ENCODE results near the gene MYO3B. TPM values are rescaled to one million over a fixed set of nuclear protein-coding genes. Genes with fewer than 3 reads are reported as not detected.
A peak's percentile ranks its signal among the peaks of the same experiment; 100 is the strongest.

The MYO3B gene
- total RNA-seq, 1 experiment from 2014 or later = 0.63 TPM

DNA sequence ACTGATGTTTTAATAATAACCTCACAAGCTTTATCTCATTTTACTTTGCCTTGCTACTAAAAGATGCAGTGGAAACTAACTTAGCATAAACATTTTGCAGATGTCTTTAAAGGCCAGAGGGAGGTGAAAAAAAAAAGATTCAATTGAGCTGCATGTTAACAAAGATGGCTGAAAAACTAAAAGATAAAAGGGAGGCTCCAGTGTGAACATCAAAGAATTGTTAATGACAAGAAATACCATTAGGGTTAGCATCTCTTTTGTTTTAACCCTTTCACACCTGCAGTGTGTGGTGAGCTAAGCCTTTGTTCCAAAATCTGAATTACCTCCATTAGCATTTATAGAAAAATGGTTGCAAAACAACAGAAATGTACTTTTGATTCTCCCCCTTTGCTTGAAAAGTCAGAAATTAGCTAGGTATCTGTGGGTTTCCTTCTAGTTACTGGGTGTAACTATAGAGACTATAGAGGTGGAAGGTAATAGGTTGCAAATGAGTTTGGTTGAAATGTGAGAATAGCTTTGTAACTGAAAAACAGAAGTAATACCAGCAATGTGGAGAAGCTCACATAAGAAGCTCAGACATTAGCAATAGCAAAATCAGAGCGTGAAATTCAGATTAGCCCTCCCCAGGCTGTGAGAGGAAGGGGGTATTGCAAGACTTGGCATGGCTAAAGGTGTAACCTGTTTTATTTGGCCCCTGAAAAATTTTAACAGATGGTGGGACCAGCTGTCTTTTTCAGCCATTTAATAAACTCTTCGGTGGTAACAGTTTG lies 502.4 kb downstream of the MYO3B start:
- no CpG with 5 or more reads among the region's 2 CpGs for WGBS (ENCODE audit: extremely low coverage, insufficient read length, low lambda C conversion rate)
- TF ChIP-seq, protein P1, sequence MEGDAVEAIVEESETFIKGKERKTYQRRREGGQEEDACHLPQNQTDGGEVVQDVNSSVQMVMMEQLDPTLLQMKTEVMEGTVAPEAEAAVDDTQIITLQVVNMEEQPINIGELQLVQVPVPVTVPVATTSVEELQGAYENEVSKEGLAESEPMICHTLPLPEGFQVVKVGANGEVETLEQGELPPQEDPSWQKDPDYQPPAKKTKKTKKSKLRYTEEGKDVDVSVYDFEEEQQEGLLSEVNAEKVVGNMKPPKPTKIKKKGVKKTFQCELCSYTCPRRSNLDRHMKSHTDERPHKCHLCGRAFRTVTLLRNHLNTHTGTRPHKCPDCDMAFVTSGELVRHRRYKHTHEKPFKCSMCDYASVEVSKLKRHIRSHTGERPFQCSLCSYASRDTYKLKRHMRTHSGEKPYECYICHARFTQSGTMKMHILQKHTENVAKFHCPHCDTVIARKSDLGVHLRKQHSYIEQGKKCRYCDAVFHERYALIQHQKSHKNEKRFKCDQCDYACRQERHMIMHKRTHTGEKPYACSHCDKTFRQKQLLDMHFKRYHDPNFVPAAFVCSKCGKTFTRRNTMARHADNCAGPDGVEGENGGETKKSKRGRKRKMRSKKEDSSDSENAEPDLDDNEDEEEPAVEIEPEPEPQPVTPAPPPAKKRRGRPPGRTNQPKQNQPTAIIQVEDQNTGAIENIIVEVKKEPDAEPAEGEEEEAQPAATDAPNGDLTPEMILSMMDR (conservative IDR thresholded peaks at IDR 0.05) = no peak
- no peak overlapping the region for H3K4ac ChIP-seq (ENCODE audit: low read depth, low read length)
- H3K23ac ChIP-seq (ENCODE audit: insufficient read length, low read depth, low read length) = no peak overlapping the region
- no peak overlapping the region for H3K9ac ChIP-seq (ENCODE audit: extremely low read depth, insufficient read length, low read length)
- H3K23me2 ChIP-seq (ENCODE audit: insufficient read length, low read depth, low read length, poor library complexity, severe bottlenecking) = no peaks in the 10 kb centered on the region
- H3K14ac ChIP-seq (ENCODE audit: insufficient read depth, low read length) = no peak overlapping the region
- peak overlapping the region; percentile 78 for H3K4me2 ChIP-seq (ENCODE audit: insufficient read depth, insufficient read length, low read length)
- H4K5ac ChIP-seq (ENCODE audit: insufficient read length, low read depth, low read length) = no peak overlapping the region
- H3T11ph ChIP-seq (ENCODE audit: low read length) = no peak overlapping the region
- no peaks in the 10 kb centered on the region for H3K27me3 ChIP-seq (ENCODE audit: insufficient read depth, low read length)
- no peaks in the 10 kb centered on the region for H3K9me3 Mint-ChIP-seq
- no peaks in the 10 kb centered on the region for H3K36me3 Mint-ChIP-seq (ENCODE audit: insufficient read depth in 1 of 3, low read depth in 3 of 3)
- H4K91ac ChIP-seq (ENCODE audit: insufficient read length, low read depth, low read length) = no peak overlapping the region
- H2BK5ac ChIP-seq (ENCODE audit: insufficient read length, low read length) = no peak overlapping the region
- H2AK5ac ChIP-seq (ENCODE audit: insufficient read length, low read length) = no peak overlapping the region
- H3K27ac ChIP-seq (ENCODE audit: insufficient read length, low read depth, low read length) = peak overlapping the region; percentile 54
- H2BK12ac ChIP-seq (ENCODE audit: insufficient read length, low read depth, low read length) = no peak overlapping the region
- H3K4me1 ChIP-seq (ENCODE audit: insufficient read depth, low read length) = peaks cover 6% of the 10 kb centered on the region; the same call in 1 of the 2 replicates
- H3K79me1 ChIP-seq (ENCODE audit: insufficient read depth, low read depth, low read length, poor library complexity, severe bottlenecking) = no peaks in the 10 kb centered on the region
- no peak overlapping the region for H4K8ac ChIP-seq (replicated peaks; ENCODE audit: insufficient read length, low read depth, low read length)
- H3K9me3 ChIP-seq (ENCODE audit: control insufficient read depth, low read depth, low read length) = no peaks in the 10 kb centered on the region
- no peak overlapping the region for H2BK15ac ChIP-seq (ENCODE audit: low read depth, low read length)
- no peaks in the 10 kb centered on the region for H4K20me1 ChIP-seq (ENCODE audit: control insufficient read depth, insufficient read depth, insufficient read length)
- no peaks in the 10 kb centered on the region for H3K79me2 ChIP-seq (ENCODE audit: insufficient read depth, low read length)
- no peak for DNase-seq
- no peak overlapping the region for H3K18ac ChIP-seq (ENCODE audit: insufficient read length, low read depth, low read length)
- no peak overlapping the region for H2BK20ac ChIP-seq (ENCODE audit: low read depth, low read length, poor library complexity, severe bottlenecking)
- no peak overlapping the region for H2AFZ ChIP-seq (ENCODE audit: low read length)
- peaks cover 4% of the 10 kb centered on the region; the same call in 1 of the 2 replicates for H3K27me3 Mint-ChIP-seq (ENCODE audit: low read depth)
- H3K56ac ChIP-seq (ENCODE audit: insufficient read length, low read depth, low read length) = no peak overlapping the region
- peaks cover 47% of the 10 kb centered on the region in 2 experiments for H3K4me1 Mint-ChIP-seq
- no peak overlapping the region for H2BK120ac ChIP-seq (ENCODE audit: low read depth, low read length, poor library complexity, severe bottlenecking)
- H3K4me3 Mint-ChIP-seq = peak overlapping the region; percentile 4 to 40; a peak in 3 of 5 replicates
- H3K27ac Mint-ChIP-seq = peak overlapping the region; percentile 40 to 81 (median 45); a peak in 6 of 7 replicates

Data from H9 (cell line).